HepG2 (cell line): Measurements from ENCODE around the gene NEMP2. TPM values are rescaled to one million over a fixed set of nuclear protein-coding genes. Genes with fewer than 3 reads are reported as not detected.

Source experiments
- AKNA ChIP-seq: sonication (generic); formaldehyde crosslinking; IDR thresholded peaks from 2 replicates; pipeline ENCODE4 v1.4.0; 2020; ENCODE audit warnings: missing genetic modification reagents, borderline replicate concordance
- CREB3 ChIP-seq: sonication (generic); formaldehyde crosslinking; IDR thresholded peaks from 2 replicates; pipeline ENCODE4 v1.5.0; 2020; ENCODE audit warnings: missing genetic modification reagents
- ELF4 ChIP-seq: sonication (generic); formaldehyde crosslinking; IDR thresholded peaks from 2 replicates; pipeline ENCODE4 v1.5.0; 2020; ENCODE audit warnings: missing genetic modification reagents, mild to moderate bottlenecking, moderate library complexity, borderline replicate concordance
- FOXP1 ChIP-seq, 2 experiments: fragments of 450-650 bp in 1 of 2; IDR thresholded peaks; 2 replicates each; pipeline ENCODE4 v1.6.1; 2017 to 2018; ENCODE audit warnings: antibody characterized with exemption in 1 of 2
- GFI1 ChIP-seq: sonication (generic); formaldehyde crosslinking; IDR thresholded peaks from 2 replicates; pipeline ENCODE4 v1.5.0; 2020; ENCODE audit warnings: missing genetic modification reagents, mild to moderate bottlenecking, borderline replicate concordance
- HDAC2 ChIP-seq: sonication (generic); formaldehyde crosslinking; IDR thresholded peaks from 2 replicates; pipeline ENCODE4 v1.4.0; 2020; ENCODE audit warnings: missing genetic modification reagents
- HOXA3 ChIP-seq: sonication (generic); formaldehyde crosslinking; IDR thresholded peaks from 2 replicates; pipeline ENCODE4 v1.5.0; 2020; ENCODE audit warnings: missing genetic modification reagents
- KLF11 ChIP-seq: IDR thresholded peaks from 2 replicates; pipeline ENCODE4 v1.6.1; 2016; ENCODE audit warnings: missing compliant biosample characterization
- MEIS2 ChIP-seq: sonication (generic); formaldehyde crosslinking; IDR thresholded peaks from 2 replicates; pipeline ENCODE4 v1.9.0; 2021; ENCODE audit warnings: mild to moderate bottlenecking, missing genetic modification reagents
- RCOR2 ChIP-seq: IDR thresholded peaks from 2 replicates; pipeline ENCODE4 v1.6.1; 2016; ENCODE audit warnings: missing biosample characterization, missing genetic modification reagents
- SETDB1 ChIP-seq: sonication (generic); formaldehyde crosslinking; IDR thresholded peaks from 2 replicates; pipeline ENCODE4 v1.5.1; 2020; ENCODE audit warnings: missing genetic modification reagents, mild to moderate bottlenecking, borderline replicate concordance
- TFE3 ChIP-seq: IDR thresholded peaks from 2 replicates; pipeline ENCODE4 v1.6.1; 2016
- THAP9 ChIP-seq: sonication (generic); formaldehyde crosslinking; IDR thresholded peaks from 2 replicates; pipeline ENCODE4; 2020; ENCODE audit warnings: missing genetic modification reagents, mild to moderate bottlenecking, borderline replicate concordance
- TOE1 ChIP-seq: sonication (generic); formaldehyde crosslinking; IDR thresholded peaks from 2 replicates; pipeline ENCODE4 v1.4.0; 2020; ENCODE audit warnings: mild to moderate bottlenecking, missing genetic modification reagents
- ZNF329 ChIP-seq: sonication (generic); formaldehyde crosslinking; IDR thresholded peaks from 2 replicates; pipeline ENCODE4 v1.9.0; 2021; ENCODE audit warnings: low read depth, mild to moderate bottlenecking, missing genetic modification reagents
- ZNF510 ChIP-seq: sonication (generic); formaldehyde crosslinking; IDR thresholded peaks from 2 replicates; pipeline ENCODE4 v1.4.0; 2020; ENCODE audit warnings: low read depth, mild to moderate bottlenecking, missing genetic modification reagents
- ZNF605 ChIP-seq: sonication (generic); formaldehyde crosslinking; IDR thresholded peaks from 2 replicates; pipeline ENCODE4 v1.8.0; 2022; ENCODE audit warnings: mild to moderate bottlenecking, missing genetic modification reagents
- polyA plus RNA-seq, 8 experiments: library from polyadenylated mRNA; depleted of rRNA in 3 of 8; stranded (reverse) in 7 of 8; unstranded in 1 of 8; fragments of >200 nt; fragmentation: Illumina TruSeq in 4 of 8; extraction: Trizol in 4 of 8; gene quantifications; 2 replicates each; pipeline versions ENCODE4 v1.2.1 to v1.2.3, GENCODE V29; 2011 to 2016; ENCODE audit warnings: low read depth in 4 of 8, missing spikeins in 1 of 8, mixed read lengths in 1 of 8; ENCODE audit not compliant: insufficient read depth in 1 of 8
- total RNA-seq, 5 experiments: library from RNA; depleted of rRNA; stranded (reverse); fragments of >200 nt; fragmentation: Illumina TruSeq; extraction: Trizol; gene quantifications; 2 replicates each; pipeline ENCODE4 v1.2.3, GENCODE V29; 2016; ENCODE audit warnings: low read depth in 1 of 5

The NEMP2 gene
- total and polyA plus RNA-seq, 2 of the 13 experiments (the other 11 are each of a cell fraction or from before 2014, with no cell fraction given), result 2.4 to 9.8 TPM

GRCh38 chr2:190533968-190534309 lies 583 bp downstream of the NEMP2 start (continued):
- peak; percentile 12; the same call in 1 of the 2 replicates for TF ChIP-seq ZNF605 (CRISPR knock-in tag)
- TF ChIP-seq RCOR2 (CRISPR knock-in tag), result peak; percentile 87; the same call in 1 of the 2 replicates
- TF ChIP-seq ZNF329, result no peak
- 0 out of 2 replicates have a peak, but pooled peaks have one; percentile 18 for TF ChIP-seq THAP9 (CRISPR knock-in tag)
- no peak for TF ChIP-seq KLF11
- peak; percentile 53 for TF ChIP-seq HDAC2 (CRISPR knock-in tag)
- no peak for TF ChIP-seq SETDB1 (CRISPR knock-in tag)
- TF ChIP-seq GFI1 (CRISPR knock-in tag), result no peak
- TF ChIP-seq AKNA, result no peak
- TF ChIP-seq MEIS2, result no peak
- no peak for TF ChIP-seq HOXA3 (CRISPR knock-in tag)
- no peak for TF ChIP-seq TOE1 (CRISPR knock-in tag)
- TF ChIP-seq TFE3 (CRISPR knock-in tag), result 0 out of 2 replicates have a peak, but pooled peaks have one; percentile 44
- TF ChIP-seq ZNF510 (CRISPR knock-in tag), result no peak; the same call in 1 of the 2 replicates
- TF ChIP-seq FOXP1 (IDR thresholded peaks at IDR 0.05), result no peak
- peak; percentile 53 for TF ChIP-seq FOXP1 (CRISPR knock-in tag; IDR thresholded peaks at IDR 0.05)
- no peak for TF ChIP-seq CREB3 (CRISPR knock-in tag)
- peak; percentile 75; the same call in 1 of the 2 replicates for TF ChIP-seq ELF4 (CRISPR knock-in tag)
